Common myeloid progenitor, CD34-positive (primary cell): Measurements from ENCODE around the gene NLRP3.

Source experiments
- CTCF ChIA-PET: fragments of 350-600 bp; sonication (Branson Sonifier 250); formaldehyde crosslinking; loops from one replicate; lab custom pipeline; 2021; ENCODE audit warnings: antibody characterized with exemption; lab: Charles Lee
- POLR2A ChIA-PET: fragments of 350-600 bp; sonication (Branson Sonifier 250); formaldehyde crosslinking; loops from one replicate; lab custom pipeline; 2021; ENCODE audit warnings: antibody characterized with exemption; lab: Charles Lee
- DNase-seq, 3 donors: peaks; one replicate each; pipeline versions ENCODE4 v3.0.0 to v3.0.0-alpha.2; 2013
- H3K27ac ChIP-seq, 2 experiments: 1 replicate in 1 of 2; 2 replicates in 1 of 2; pipeline ENCODE4 v1.7.0; 2013; ENCODE audit warnings: inconsistent platforms in 2 of 2, low read length in 2 of 2, mild to moderate bottlenecking in 2 of 2, low read depth in 1 of 2, moderate library complexity in 1 of 2; ENCODE audit not compliant: severe bottlenecking in 2 of 2, insufficient read depth in 1 of 2, poor library complexity in 1 of 2
- H3K27me3 ChIP-seq, 5 experiments: replicated peaks in 2 of 5; 1 replicate in 3 of 5; 2 replicates in 2 of 5; pipeline versions ENCODE4 v1.6.1 to v1.7.0; 2013; ENCODE audit warnings: low read length in 4 of 5, mild to moderate bottlenecking in 2 of 5, moderate library complexity in 2 of 5, inconsistent platforms in 1 of 5; ENCODE audit not compliant: insufficient read depth in 5 of 5, control insufficient read depth in 4 of 5
- H3K36me3 ChIP-seq, 4 experiments: 1 replicate in 2 of 4; 2 replicates in 2 of 4; pipeline versions ENCODE4 v1.6.1 to v1.7.0; 2013; ENCODE audit warnings: low read length in 3 of 4, control low read depth in 1 of 4, mild to moderate bottlenecking in 1 of 4; ENCODE audit not compliant: control insufficient read depth in 4 of 4, insufficient read depth in 4 of 4
- H3K4me1 ChIP-seq, 4 experiments: 1 replicate in 3 of 4; 2 replicates in 1 of 4; pipeline versions ENCODE4 v1.6.1 to v1.7.1; 2013; ENCODE audit warnings: low read length in 3 of 4, mild to moderate bottlenecking in 3 of 4, control low read depth in 1 of 4, inconsistent platforms in 1 of 4, moderate library complexity in 1 of 4; ENCODE audit not compliant: control insufficient read depth in 4 of 4, insufficient read depth in 4 of 4; ENCODE audit errors: control extremely low read depth in 1 of 4
- H3K4me3 ChIP-seq, 7 experiments: 1 replicate in 4 of 7; 2 replicates in 3 of 7; pipeline versions ENCODE4 v1.5.1 to v1.7.0; 2013; ENCODE audit warnings: mild to moderate bottlenecking in 7 of 7, low read length in 6 of 7, moderate library complexity in 6 of 7, inconsistent platforms in 2 of 7, low read depth in 2 of 7, control low read depth in 1 of 7; ENCODE audit not compliant: insufficient read depth in 4 of 7, control insufficient read depth in 1 of 7; ENCODE audit errors: extremely low read depth in 1 of 7
- H3K9me3 ChIP-seq, 5 experiments: 1 replicate in 4 of 5; 2 replicates in 1 of 5; pipeline versions ENCODE4 v1.6.1 to v1.7.1; 2013; ENCODE audit warnings: low read length in 4 of 5, mild to moderate bottlenecking in 2 of 5, inconsistent platforms in 1 of 5, low read depth in 1 of 5, moderate library complexity in 1 of 5; ENCODE audit not compliant: control insufficient read depth in 4 of 5, insufficient read depth in 2 of 5; ENCODE audit errors: control extremely low read depth in 1 of 5
- WGBS: methylation state at CpG from one replicate; pipeline ENCODE4 v1.1.5; 2013; ENCODE audit not compliant: insufficient coverage; 5-methylcytosine and 5-hydroxymethylcytosine counted together

Gene NLRP3

GRCh38 chr1:247448107-247448791 is 32.3 kb downstream of the NLRP3 start:
- no peaks in the 10 kb centered on the region for H3K9me3 ChIP-seq
- CTCF ChIA-PET = interaction anchor here (0.7 to 1.3 kb wide), 5 partner anchors 9 to 58 kb away, joined by 3 to 4 read pairs (median 3); partner anchors contain the start of gene OR2B11
- 85% methylated on average over 15 of the region's 31 CpGs for WGBS
- H3K4me1 ChIP-seq = peaks cover 0 to 5% (median 1%) of the 10 kb centered on the region in 4 experiments
- peak overlapping the region; percentile 47 to 71 for H3K27ac ChIP-seq
- DNase-seq = peak; percentile 28 to 71 (median 61)
- POLR2A ChIA-PET = interaction anchor here (0.6 to 1.2 kb wide), 3 partner anchors 10 to 115 kb away, joined by 3 to 4 read pairs (median 4); partner anchors contain the start of gene OR2B11
- H3K4me3 ChIP-seq = peak overlapping the region in 4 of 7 experiments; percentile 24 to 73 (median 60)
- H3K27me3 ChIP-seq = no peaks in the 10 kb centered on the region
- H3K36me3 ChIP-seq = peaks cover 21 to 66% (median 45%) of the 10 kb centered on the region in 4 experiments

DNA sequence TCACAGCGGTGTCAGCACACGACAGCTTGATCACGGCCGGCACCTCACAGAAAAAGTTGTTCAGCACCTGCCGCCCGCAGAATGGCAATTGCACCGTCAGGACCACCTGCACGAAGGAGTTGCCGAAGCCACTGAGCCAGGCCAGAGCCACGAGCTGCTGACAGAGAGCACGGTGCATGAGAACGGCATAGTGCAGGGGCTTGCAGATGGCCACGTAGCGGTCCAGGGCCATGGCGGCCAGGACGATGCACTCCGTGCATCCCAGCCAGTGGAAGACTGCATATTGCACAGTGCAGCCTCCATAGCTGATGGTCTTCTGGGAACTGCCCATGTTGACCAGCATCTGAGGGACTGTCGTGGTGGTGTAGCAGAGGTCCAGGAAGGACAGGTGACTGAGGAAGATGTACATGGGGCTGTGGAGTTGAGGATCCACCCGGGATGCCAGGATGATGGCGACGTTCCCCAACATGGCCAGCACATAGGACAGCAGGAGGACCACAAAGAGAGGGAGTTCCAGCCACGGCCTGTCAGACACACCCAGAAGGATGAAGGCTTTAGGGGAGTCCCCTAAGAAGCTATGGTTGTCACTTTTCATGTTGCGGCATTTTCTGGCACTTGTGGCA is 35.5 kb downstream of the NLRP3 start:
- no peak for DNase-seq
- H3K4me3 ChIP-seq = no peak overlapping the region
- no peaks in the 10 kb centered on the region for H3K9me3 ChIP-seq
- no peaks in the 10 kb centered on the region for H3K27me3 ChIP-seq
- H3K27ac ChIP-seq = no peak overlapping the region
- POLR2A ChIA-PET = no interaction called here
- 99% methylated on average over 22 of the region's 23 CpGs for WGBS
- H3K36me3 ChIP-seq = peaks cover 7 to 36% (median 24%) of the 10 kb centered on the region in 4 experiments
- H3K4me1 ChIP-seq = peaks cover 0 to 15% (median 8%) of the 10 kb centered on the region in 4 experiments
- CTCF ChIA-PET = interaction anchor here (1.2 to 2.0 kb wide), 4 partner anchors 11 to 124 kb away, joined by 3 to 9 read pairs (median 4); no protein-coding TSS in a partner anchor

DNA sequence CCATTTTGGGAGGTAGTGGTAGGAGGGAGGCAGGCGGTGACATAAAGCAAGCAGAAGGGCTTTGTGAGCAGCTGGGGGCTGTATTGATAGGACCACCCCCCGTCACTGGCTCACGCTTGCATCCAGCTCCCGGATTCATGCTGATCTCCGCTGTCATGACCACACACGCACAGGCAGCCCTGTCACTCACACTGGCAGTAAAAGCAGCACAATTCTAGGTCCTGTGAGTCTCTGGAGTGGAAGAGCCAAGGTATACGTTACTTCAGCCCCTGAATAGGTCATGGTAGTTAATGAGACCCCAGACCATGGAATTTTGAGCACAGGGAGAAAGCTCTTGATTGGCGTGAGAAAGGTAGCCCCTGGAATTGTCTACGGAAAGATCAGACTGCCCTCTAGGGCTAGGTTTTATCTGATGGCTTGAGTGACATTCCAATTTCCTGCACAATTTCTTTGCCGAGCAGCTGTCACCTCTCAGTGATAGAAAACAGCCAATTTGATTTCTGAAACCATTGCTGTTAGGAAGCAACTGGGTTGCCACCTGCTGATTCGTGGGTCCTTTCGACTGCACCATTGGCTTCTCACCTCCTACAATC is 36.6 kb downstream of the NLRP3 start:
- no peak overlapping the region for H3K4me3 ChIP-seq
- CTCF ChIA-PET = interaction anchor here (1.2 to 1.8 kb wide), 3 partner anchors 12 to 123 kb away, joined by 3 to 5 read pairs (median 3); no protein-coding TSS in a partner anchor
- no peak for DNase-seq
- no peaks in the 10 kb centered on the region for H3K27me3 ChIP-seq
- no peak overlapping the region for H3K27ac ChIP-seq
- WGBS = 91% methylated on average over 10 of the region's 12 CpGs
- H3K4me1 ChIP-seq = peaks cover 0 to 26% (median 16%) of the 10 kb centered on the region in 4 experiments
- POLR2A ChIA-PET = no interaction called here
- H3K9me3 ChIP-seq = no peaks in the 10 kb centered on the region
- H3K36me3 ChIP-seq = peaks cover 0 to 26% (median 17%) of the 10 kb centered on the region in 4 experiments

- WGBS = 57% methylated on average over 1 of the region's 4 CpGs
- H3K4me3 ChIP-seq = no peak overlapping the region
- ChIA-PET CTCF (interaction anchor here (1.8 kb wide), 1 partner anchor 63 kb away, joined by 5 read pairs; no protein-coding TSS in a partner anchor), POLR2A (no interaction called here)
- no peaks in the 10 kb centered on the region for H3K9me3 ChIP-seq
- H3K4me1 ChIP-seq = peaks cover 0 to 29% (median 15%) of the 10 kb centered on the region in 4 experiments
- H3K36me3 ChIP-seq = peaks cover 0 to 26% (median 14%) of the 10 kb centered on the region in 4 experiments
- H3K27me3 ChIP-seq = no peaks in the 10 kb centered on the region
- no peak for DNase-seq
- H3K27ac ChIP-seq = no peak overlapping the region
These were observed 37.3 kb downstream of the NLRP3 start for GRCh38 chr1:247453245-247453644.

GRCh38 chr1:247453997-247454396 is 38.0 kb downstream of the NLRP3 start:
- Histone ChIP-seq H3K27ac (no peak overlapping the region), H3K9me3 (no peaks in the 10 kb centered on the region), H3K36me3 (peaks cover 0 to 19% (median 11%) of the 10 kb centered on the region in 4 experiments), H3K4me1 (peaks cover 0 to 29% (median 15%) of the 10 kb centered on the region in 4 experiments), H3K4me3 (no peak overlapping the region), H3K27me3 (no peaks in the 10 kb centered on the region)
- CTCF ChIA-PET = no interaction called here
- DNase-seq = no peak
- POLR2A ChIA-PET = no interaction called here
- WGBS = 94% methylated on average over 10 of the region's 11 CpGs

DNA sequence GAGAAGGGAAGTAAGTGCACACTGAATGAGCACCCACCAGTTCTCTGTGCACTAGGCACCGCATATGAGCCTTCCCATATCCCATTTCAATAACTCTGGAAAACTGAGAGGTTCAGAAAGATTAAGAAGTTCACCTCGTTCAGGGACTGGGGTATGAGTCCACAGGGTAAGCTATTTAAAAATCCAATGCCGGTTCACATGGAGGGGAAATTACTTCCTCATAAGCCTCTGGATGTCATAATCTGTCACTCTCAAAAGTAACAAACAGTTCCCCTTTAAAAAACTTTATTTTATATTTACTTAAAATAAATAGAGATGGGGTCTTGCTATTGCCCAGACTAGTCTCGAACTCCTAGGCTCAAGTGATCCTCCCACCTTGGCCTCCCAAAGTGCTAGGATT is 40.0 kb downstream of the NLRP3 start:
- Histone ChIP-seq H3K27me3 (no peaks in the 10 kb centered on the region), H3K36me3 (peaks cover 0 to 8% (median 4%) of the 10 kb centered on the region in 4 experiments), H3K9me3 (no peaks in the 10 kb centered on the region), H3K4me3 (no peak overlapping the region), H3K27ac (no peak overlapping the region), H3K4me1 (peaks cover 0 to 29% (median 15%) of the 10 kb centered on the region in 4 experiments)
- CTCF ChIA-PET = interaction anchor here (0.7 to 2.0 kb wide), 3 partner anchors 9 to 66 kb away, joined by 3 to 11 read pairs (median 6); no protein-coding TSS in a partner anchor
- POLR2A ChIA-PET = interaction anchor here (0.6 kb wide), 1 partner anchor 68 kb away, joined by 4 read pairs; no protein-coding TSS in a partner anchor
- WGBS = 0% methylated on average over 2 of the region's 4 CpGs
- DNase-seq = peak in 2 of 3 donors; percentile 57 to 67
